ENCODE measurements around the gene SORCS2. TPM values are rescaled to one million over a fixed set of nuclear protein-coding genes. Genes with fewer than 3 reads are reported as not detected.

SORCS2 gene
- polyA plus RNA-seq, 1 donor from 2014 or later: 1.0 TPM

DNA sequence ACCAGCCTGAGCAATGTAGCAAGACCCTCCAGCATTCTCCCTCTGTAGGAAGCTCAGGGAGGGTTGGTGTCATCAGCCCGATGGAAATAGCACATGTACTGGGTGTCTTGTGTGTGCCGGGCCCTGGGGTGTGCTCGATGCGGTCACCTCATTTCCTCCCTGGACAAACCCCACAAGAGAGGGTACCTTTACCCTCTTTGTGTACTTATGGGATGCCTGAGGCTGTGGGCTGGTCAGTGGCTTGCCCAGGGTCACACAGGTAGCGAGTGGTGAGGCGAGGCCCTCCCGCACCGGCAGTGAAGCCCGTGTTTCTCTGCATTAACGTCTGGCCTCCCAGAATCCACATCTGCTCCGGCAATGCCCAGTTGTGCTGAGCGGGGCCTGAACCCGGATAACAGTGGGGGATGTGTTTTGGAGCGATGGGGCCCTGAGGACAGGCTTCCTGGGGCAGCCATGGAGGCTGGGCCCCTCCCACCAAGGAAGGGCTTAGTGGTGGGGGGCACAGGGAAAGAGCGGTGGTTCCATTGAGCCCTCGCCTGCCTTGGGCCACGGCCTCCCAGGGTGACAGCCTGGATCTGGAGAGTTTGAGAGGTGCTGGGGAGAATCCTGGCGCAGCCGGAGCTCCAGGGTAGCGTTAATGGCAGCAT lies 234.3 kb downstream of the SORCS2 start:
- Histone ChIP-seq H3K27me3 (ENCODE audit: insufficient read depth, low read depth, low read length) (no peaks in the 10 kb centered on the region), H3K4me2 (ENCODE audit: low read length) (no peak overlapping the region), H3K9me3 (ENCODE audit: low read length) (no peaks in the 10 kb centered on the region), H3K9me2 (ENCODE audit: insufficient read depth, low read length) (no peaks in the 10 kb centered on the region), H3K9ac (ENCODE audit: low read length) (no peak overlapping the region), H3K27ac (ENCODE audit: low read length) (no peak overlapping the region), H3F3A (ENCODE audit: insufficient read depth, low read length, poor library complexity, severe bottlenecking) (no peaks in the 10 kb centered on the region), H2AFZ (ENCODE audit: low read depth, low read length) (no peak overlapping the region), H3K4me3 (ENCODE audit: low read length) (no peak overlapping the region), H3K36me3 (ENCODE audit: insufficient read depth, low read length) (no peaks in the 10 kb centered on the region), H4K20me1 (ENCODE audit: insufficient read depth) (no peaks in the 10 kb centered on the region), H3K79me2 (replicated peaks; ENCODE audit: insufficient read depth, low read length) (no peaks in the 10 kb centered on the region)
- TF ChIP-seq TAF1 (IDR thresholded peaks at IDR 0.05; ENCODE audit: low read depth) (no peak), MXI1 (conservative IDR thresholded peaks at IDR 0.05; ENCODE audit: poor library complexity, severe bottlenecking) (no peak), EZH2 (IDR thresholded peaks at IDR 0.05; ENCODE audit: borderline replicate concordance, insufficient read depth, low read length, poor library complexity, severe bottlenecking) (no peak), EP300 (conservative IDR thresholded peaks at IDR 0.05; ENCODE audit: poor library complexity, severe bottlenecking) (no peak), SMC3 (conservative IDR thresholded peaks at IDR 0.05; ENCODE audit: poor library complexity) (no peak), RAD21 (conservative IDR thresholded peaks at IDR 0.05) (no peak), POLR2AphosphoS5 (IDR thresholded peaks at IDR 0.05) (no peak)
- TF ChIP-seq, protein P1, sequence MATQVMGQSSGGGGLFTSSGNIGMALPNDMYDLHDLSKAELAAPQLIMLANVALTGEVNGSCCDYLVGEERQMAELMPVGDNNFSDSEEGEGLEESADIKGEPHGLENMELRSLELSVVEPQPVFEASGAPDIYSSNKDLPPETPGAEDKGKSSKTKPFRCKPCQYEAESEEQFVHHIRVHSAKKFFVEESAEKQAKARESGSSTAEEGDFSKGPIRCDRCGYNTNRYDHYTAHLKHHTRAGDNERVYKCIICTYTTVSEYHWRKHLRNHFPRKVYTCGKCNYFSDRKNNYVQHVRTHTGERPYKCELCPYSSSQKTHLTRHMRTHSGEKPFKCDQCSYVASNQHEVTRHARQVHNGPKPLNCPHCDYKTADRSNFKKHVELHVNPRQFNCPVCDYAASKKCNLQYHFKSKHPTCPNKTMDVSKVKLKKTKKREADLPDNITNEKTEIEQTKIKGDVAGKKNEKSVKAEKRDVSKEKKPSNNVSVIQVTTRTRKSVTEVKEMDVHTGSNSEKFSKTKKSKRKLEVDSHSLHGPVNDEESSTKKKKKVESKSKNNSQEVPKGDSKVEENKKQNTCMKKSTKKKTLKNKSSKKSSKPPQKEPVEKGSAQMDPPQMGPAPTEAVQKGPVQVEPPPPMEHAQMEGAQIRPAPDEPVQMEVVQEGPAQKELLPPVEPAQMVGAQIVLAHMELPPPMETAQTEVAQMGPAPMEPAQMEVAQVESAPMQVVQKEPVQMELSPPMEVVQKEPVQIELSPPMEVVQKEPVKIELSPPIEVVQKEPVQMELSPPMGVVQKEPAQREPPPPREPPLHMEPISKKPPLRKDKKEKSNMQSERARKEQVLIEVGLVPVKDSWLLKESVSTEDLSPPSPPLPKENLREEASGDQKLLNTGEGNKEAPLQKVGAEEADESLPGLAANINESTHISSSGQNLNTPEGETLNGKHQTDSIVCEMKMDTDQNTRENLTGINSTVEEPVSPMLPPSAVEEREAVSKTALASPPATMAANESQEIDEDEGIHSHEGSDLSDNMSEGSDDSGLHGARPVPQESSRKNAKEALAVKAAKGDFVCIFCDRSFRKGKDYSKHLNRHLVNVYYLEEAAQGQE (IDR thresholded peaks at IDR 0.05; ENCODE audit: borderline replicate concordance): no peak
- TF ChIP-seq, protein P2, sequence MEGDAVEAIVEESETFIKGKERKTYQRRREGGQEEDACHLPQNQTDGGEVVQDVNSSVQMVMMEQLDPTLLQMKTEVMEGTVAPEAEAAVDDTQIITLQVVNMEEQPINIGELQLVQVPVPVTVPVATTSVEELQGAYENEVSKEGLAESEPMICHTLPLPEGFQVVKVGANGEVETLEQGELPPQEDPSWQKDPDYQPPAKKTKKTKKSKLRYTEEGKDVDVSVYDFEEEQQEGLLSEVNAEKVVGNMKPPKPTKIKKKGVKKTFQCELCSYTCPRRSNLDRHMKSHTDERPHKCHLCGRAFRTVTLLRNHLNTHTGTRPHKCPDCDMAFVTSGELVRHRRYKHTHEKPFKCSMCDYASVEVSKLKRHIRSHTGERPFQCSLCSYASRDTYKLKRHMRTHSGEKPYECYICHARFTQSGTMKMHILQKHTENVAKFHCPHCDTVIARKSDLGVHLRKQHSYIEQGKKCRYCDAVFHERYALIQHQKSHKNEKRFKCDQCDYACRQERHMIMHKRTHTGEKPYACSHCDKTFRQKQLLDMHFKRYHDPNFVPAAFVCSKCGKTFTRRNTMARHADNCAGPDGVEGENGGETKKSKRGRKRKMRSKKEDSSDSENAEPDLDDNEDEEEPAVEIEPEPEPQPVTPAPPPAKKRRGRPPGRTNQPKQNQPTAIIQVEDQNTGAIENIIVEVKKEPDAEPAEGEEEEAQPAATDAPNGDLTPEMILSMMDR (IDR thresholded peaks at IDR 0.05; ENCODE audit: poor library complexity, severe bottlenecking): no peak

DNA sequence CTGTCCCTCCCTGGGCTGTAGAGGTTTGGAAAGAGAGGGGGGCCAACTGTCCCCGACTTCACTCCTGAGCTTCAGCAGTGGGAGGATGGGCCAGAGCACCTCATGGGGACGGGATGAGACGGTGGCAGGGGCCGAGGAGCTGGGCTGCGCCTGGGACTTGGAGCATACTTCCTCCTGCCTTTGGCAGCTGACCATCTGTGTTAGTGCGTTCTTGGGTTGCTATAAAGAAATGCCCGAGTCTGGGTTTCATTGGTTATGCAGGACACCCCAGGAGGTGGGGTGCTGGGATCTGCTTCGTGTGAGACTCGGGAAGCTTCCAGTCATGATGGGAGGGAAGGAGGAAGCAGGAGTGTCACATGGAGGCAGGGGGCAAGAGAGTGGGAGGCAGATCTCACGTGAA lies 235.0 kb downstream of the SORCS2 start:
- TF ChIP-seq MXI1 (conservative IDR thresholded peaks at IDR 0.05; ENCODE audit: poor library complexity, severe bottlenecking): no peak
- TF ChIP-seq POLR2AphosphoS5 (IDR thresholded peaks at IDR 0.05): no peak
- no peak for TF ChIP-seq TAF1 (IDR thresholded peaks at IDR 0.05; ENCODE audit: low read depth)
- TF ChIP-seq, protein P2 (IDR thresholded peaks at IDR 0.05; ENCODE audit: poor library complexity, severe bottlenecking): no peak
- no peak for TF ChIP-seq RAD21 (conservative IDR thresholded peaks at IDR 0.05)
- no peak for TF ChIP-seq EZH2 (IDR thresholded peaks at IDR 0.05; ENCODE audit: borderline replicate concordance, insufficient read depth, low read length, poor library complexity, severe bottlenecking)
- TF ChIP-seq, protein P1 (IDR thresholded peaks at IDR 0.05; ENCODE audit: borderline replicate concordance): no peak
- no peak for TF ChIP-seq EP300 (conservative IDR thresholded peaks at IDR 0.05; ENCODE audit: poor library complexity, severe bottlenecking)
- TF ChIP-seq SMC3 (conservative IDR thresholded peaks at IDR 0.05; ENCODE audit: poor library complexity): no peak
- Histone ChIP-seq H3K27me3 (ENCODE audit: insufficient read depth, low read depth, low read length) (no peaks in the 10 kb centered on the region), H4K20me1 (ENCODE audit: insufficient read depth) (no peaks in the 10 kb centered on the region), H3K36me3 (ENCODE audit: insufficient read depth, low read length) (no peaks in the 10 kb centered on the region), H3K4me3 (ENCODE audit: low read length) (no peak overlapping the region), H3K27ac (ENCODE audit: low read length) (no peak overlapping the region), H3K9me3 (ENCODE audit: low read length) (no peaks in the 10 kb centered on the region), H2AFZ (ENCODE audit: low read depth, low read length) (no peak overlapping the region), H3K4me2 (ENCODE audit: low read length) (no peak overlapping the region), H3K79me2 (replicated peaks; ENCODE audit: insufficient read depth, low read length) (no peaks in the 10 kb centered on the region), H3K9ac (ENCODE audit: low read length) (no peak overlapping the region), H3K9me2 (ENCODE audit: insufficient read depth, low read length) (no peaks in the 10 kb centered on the region), H3F3A (ENCODE audit: insufficient read depth, low read length, poor library complexity, severe bottlenecking) (no peaks in the 10 kb centered on the region)

Data from neural cell (in vitro differentiated cells).